A549 (cell line): ENCODE data around the gene PLSCR2. TPM values are rescaled to one million over a fixed set of nuclear protein-coding genes. Genes with fewer than 3 reads are reported as not detected.

ENCODE experiments used
- ATAC-seq, 2 experiments: fragments of 200-7000 bp in 1 of 2; fragments of >200 bp in 1 of 2; cut with Nextera tagmentation in 1 of 2; cut with Tn5 transposase in 1 of 2; 3 replicates each; pipeline versions ENCODE4 v1.8.0 to v1.9.1; 2018 to 2020; ENCODE audit warnings: mild to moderate bottlenecking in 1 of 2, moderate library complexity in 1 of 2
- CTCF ChIA-PET: fragments of 300-600 bp; sonication (Branson Sonifier 250); formaldehyde crosslinking; extraction: SDS; loops from one replicate; lab custom pipeline; 2021; ENCODE audit warnings: antibody characterized with exemption, inconsistent platforms; lab: Yijun Ruan, JAX
- POLR2A ChIA-PET: fragments of 350-600 bp; formaldehyde crosslinking; extraction: SDS; loops from one replicate; lab custom pipeline; 2021; ENCODE audit warnings: antibody characterized with exemption, inconsistent platforms; lab: Yijun Ruan, JAX
- DNase-seq, 2 experiments: peaks; one replicate each; pipeline versions ENCODE4 v3.0.0 to v3.0.0-alpha.2; 2011 to 2016; ENCODE audit warnings: low read depth in 1 of 2, low spot score in 1 of 2
- FAIRE-seq: peaks from 2 replicates; lab custom pipeline; 2011; peaks lifted over from hg19 to GRCh38; lab: Jason Lieb, UNC
- H3K27ac ChIP-seq, 2 experiments: fragments of >200 bp; sonication (Bioruptor Twin); formaldehyde crosslinking; 3 replicates each; pipeline ENCODE4 v1.5.1; 2016 to 2017
- H3K4me1 ChIP-seq: fragments of >200 bp; sonication (Bioruptor Twin); formaldehyde crosslinking; 3 replicates; pipeline ENCODE4 v1.6.1; 2016
- H3K4me2 ChIP-seq: fragments of >200 bp; sonication (Bioruptor Twin); formaldehyde crosslinking; 3 replicates; pipeline ENCODE4 v1.6.1; 2016
- H3K4me3 ChIP-seq: fragments of >200 bp; sonication (Bioruptor Twin); formaldehyde crosslinking; 3 replicates; pipeline ENCODE4 v1.5.1; 2016
- H3K9me3 ChIP-seq: fragments of >200 bp; sonication (Bioruptor Twin); formaldehyde crosslinking; 3 replicates; pipeline ENCODE4 v1.6.1; 2016
- BCL3 ChIP-seq: fragments of >200 bp; sonication (Bioruptor Twin); formaldehyde crosslinking; IDR thresholded peaks from 3 replicates; pipeline ENCODE4 v1.6.1; 2016
- CEBPB ChIP-seq, 2 experiments: fragments of >200 bp in 1 of 2; sonication (Bioruptor Twin) in 1 of 2; formaldehyde crosslinking in 1 of 2; IDR thresholded peaks; 2 replicates each; pipeline ENCODE4 v1.6.1; 2012 to 2016
- CHD2 ChIP-seq: fragments of 150-350 bp; IDR thresholded peaks from 2 replicates; pipeline ENCODE4 v1.6.1; 2014; ENCODE audit warnings: low read length; ENCODE audit not compliant: partially characterized antibody
- EHF ChIP-seq: fragments of 250-450 bp; sonication (Bioruptor Pico); IDR thresholded peaks from 2 replicates; pipeline ENCODE4 v1.5.0; 2020; ENCODE audit warnings: mild to moderate bottlenecking
- EHMT2 ChIP-seq: fragments of 200-600 bp; sonication (generic); IDR thresholded peaks from 2 replicates; pipeline ENCODE4 v1.6.1; 2016; ENCODE audit warnings: antibody characterized with exemption, low read depth, mild to moderate bottlenecking, moderate library complexity
- ESRRA ChIP-seq: fragments of 150-350 bp; IDR thresholded peaks from 2 replicates; pipeline ENCODE4 v1.6.1; 2014; ENCODE audit warnings: mild to moderate bottlenecking, low read length, borderline replicate concordance
- GATA3 ChIP-seq: IDR thresholded peaks from 2 replicates; pipeline ENCODE4 v1.6.1; 2012; ENCODE audit warnings: borderline replicate concordance
- HES2 ChIP-seq: fragments of >200 bp; sonication (Bioruptor Twin); formaldehyde crosslinking; IDR thresholded peaks from 2 replicates; pipeline ENCODE4 v1.6.1; 2016
- HEYL ChIP-seq: fragments of 250-450 bp; sonication (Bioruptor Pico); IDR thresholded peaks from 2 replicates; pipeline ENCODE4 v1.8.0; 2021; ENCODE audit warnings: mild to moderate bottlenecking, moderate library complexity
- HMGXB4 ChIP-seq: fragments of 250-450 bp; sonication (Bioruptor Pico); IDR thresholded peaks from 2 replicates; pipeline ENCODE4 v1.5.0; 2021; ENCODE audit warnings: mild to moderate bottlenecking, moderate library complexity, borderline replicate concordance
- HOXA7 ChIP-seq: fragments of 250-450 bp; sonication (Bioruptor Pico); IDR thresholded peaks from 2 replicates; pipeline ENCODE4 v1.5.0; 2020; ENCODE audit warnings: mild to moderate bottlenecking, moderate library complexity
- HOXB13 ChIP-seq: fragments of 250-450 bp; sonication (Bioruptor Pico); IDR thresholded peaks from 2 replicates; pipeline ENCODE4 v1.5.0; 2020; ENCODE audit warnings: low read depth, mild to moderate bottlenecking, moderate library complexity
- HOXB5 ChIP-seq: fragments of 250-450 bp; sonication (Bioruptor Pico); IDR thresholded peaks from 2 replicates; pipeline ENCODE4 v1.5.0; 2020; ENCODE audit warnings: mild to moderate bottlenecking, moderate library complexity
- JUN ChIP-seq, 2 experiments: fragments of >200 bp; sonication (Bioruptor Twin); formaldehyde crosslinking; IDR thresholded peaks; 2 replicates in 1 of 2; 3 replicates in 1 of 2; pipeline ENCODE4 v1.6.1; 2016 to 2017
- JUNB ChIP-seq: fragments of >200 bp; sonication (Bioruptor Twin); formaldehyde crosslinking; IDR thresholded peaks from 2 replicates; pipeline ENCODE4 v1.6.1; 2016
- KDM1A ChIP-seq: fragments of 200-600 bp; sonication (generic); IDR thresholded peaks from 2 replicates; pipeline ENCODE4 v1.6.1; 2016; ENCODE audit warnings: low read depth, mild to moderate bottlenecking
- MAFK ChIP-seq: fragments of 450-650 bp; IDR thresholded peaks from 2 replicates; pipeline ENCODE4 v1.6.1; 2014; ENCODE audit not compliant: partially characterized antibody
- MYC ChIP-seq: IDR thresholded peaks from 2 replicates; pipeline ENCODE4 v1.6.1; 2012; ENCODE audit warnings: mild to moderate bottlenecking, inconsistent platforms, low read length, improper control_type of control experiment, borderline replicate concordance
- NPAS2 ChIP-seq: fragments of 250-450 bp; sonication (Bioruptor Pico); IDR thresholded peaks from 2 replicates; pipeline ENCODE4 v1.8.0; 2022; ENCODE audit warnings: mild to moderate bottlenecking, moderate library complexity, borderline replicate concordance
- PBX3 ChIP-seq: IDR thresholded peaks from 2 replicates; pipeline ENCODE4 v1.6.1; 2012
- PHF8 ChIP-seq: fragments of 200-600 bp; sonication (generic); IDR thresholded peaks from 2 replicates; pipeline ENCODE4 v1.6.1; 2016; ENCODE audit warnings: low read depth, mild to moderate bottlenecking, antibody characterized with exemption, moderate library complexity, borderline replicate concordance
- POLR2AphosphoS2 ChIP-seq: conservative IDR thresholded peaks from 2 replicates; pipeline ENCODE4 v1.6.1; 2012; ENCODE audit warnings: low read length, improper control_type of control experiment, inconsistent platforms
- RAD21 ChIP-seq, 2 experiments: fragments of >200 bp in 1 of 2; sonication (Bioruptor Twin) in 1 of 2; formaldehyde crosslinking in 1 of 2; IDR thresholded peaks in 1 of 2; conservative IDR thresholded peaks in 1 of 2; 2 replicates in 1 of 2; 3 replicates in 1 of 2; pipeline ENCODE4 v1.6.1; 2012 to 2018; ENCODE audit warnings: inconsistent platforms in 1 of 2
- SREBF2 ChIP-seq: fragments of 450-650 bp; IDR thresholded peaks from 2 replicates; pipeline ENCODE4 v1.6.1; 2014; ENCODE audit warnings: mild to moderate bottlenecking, moderate library complexity
- TFCP2L1 ChIP-seq: fragments of 250-450 bp; sonication (Bioruptor Pico); IDR thresholded peaks from 2 replicates; pipeline ENCODE4 v1.5.0; 2021; ENCODE audit warnings: mild to moderate bottlenecking
- ZNF302 ChIP-seq: fragments of 250-450 bp; sonication (Bioruptor Pico); IDR thresholded peaks from 2 replicates; pipeline ENCODE4 v1.9.0; 2021; ENCODE audit warnings: inconsistent platforms, mild to moderate bottlenecking, moderate library complexity
- ZSCAN20 ChIP-seq: fragments of 250-450 bp; sonication (Bioruptor Pico); IDR thresholded peaks from 2 replicates; pipeline ENCODE4 v1.8.0; 2022; ENCODE audit warnings: mild to moderate bottlenecking, moderate library complexity
- WGBS: methylation state at CpG from one replicate; pipeline ENCODE4 v1.1.6; 2017; ENCODE audit errors: missing lambda C conversion rate; 5-methylcytosine and 5-hydroxymethylcytosine counted together
- polyA plus RNA-seq, 4 experiments: library from polyadenylated mRNA; depleted of rRNA in 3 of 4; stranded (reverse); fragments of >200 nt; fragmentation: RNase III in 1 of 4; extraction: RNeasy Plus Mini Kit Qiagen cat#74134 plus additional on column Dnase treatment in 1 of 4; gene quantifications; 2 replicates in 3 of 4; 3 replicates in 1 of 4; pipeline ENCODE4 v1.2.3, GENCODE V29; 2011 to 2017

Gene PLSCR2
- polyA plus RNA-seq, 2 of the 4 experiments (the other 2 are of a cell fraction): 0.10 TPM; not detected in 1

GRCh38 chr3:146395164-146395563, 74.2 kb downstream of the PLSCR2 start:
- DNase-seq (no peak), ATAC-seq (no peak)
- H3K9me3 ChIP-seq: no peaks in the 10 kb centered on the region
- H3K4me2 ChIP-seq: no peak overlapping the region
- no peak overlapping the region for H3K27ac ChIP-seq
- H3K4me3 ChIP-seq: no peak overlapping the region
- TF ChIP-seq CEBPB (IDR thresholded peaks at IDR 0.05) (peak in 1 of 2 experiments; percentile 65; a peak in 2 of 4 replicates), KDM1A (no peak)
- TF ChIP-seq, all 56 proteins: peak for 1
- FAIRE-seq: no peak
- WGBS: 83% methylated on average over 2 of the region's 2 CpGs
- CTCF ChIA-PET: no interaction called here
- no peaks in the 10 kb centered on the region for H3K4me1 ChIP-seq
- POLR2A ChIA-PET: no interaction called here

- ATAC-seq (no peak; a peak in 1 of 6 replicates), DNase-seq (peak in 1 of 2 experiments; percentile 21), FAIRE-seq (no peak)
- no peaks in the 10 kb centered on the region for H3K9me3 ChIP-seq
- TF ChIP-seq CHD2 (no peak), JUN (IDR thresholded peaks at IDR 0.05) (no peak), SREBF2 (no peak), PHF8 (no peak), MAFK (no peak), JUNB (no peak), ESRRA (no peak), HEYL (CRISPR knock-in tag) (no peak), HOXA7 (no peak), HES2 (no peak), ZSCAN20 (CRISPR knock-in tag) (no peak), TFCP2L1 (CRISPR knock-in tag) (no peak), ZNF302 (CRISPR knock-in tag) (no peak), BCL3 (no peak)
- no peak overlapping the region for H3K4me3 ChIP-seq
- CTCF ChIA-PET: interaction anchor here (1.0 to 1.6 kb wide), 2 partner anchors 64 to 187 kb away, joined by 3 to 5 read pairs; no protein-coding TSS in a partner anchor
- peaks cover 16% of the 10 kb centered on the region for H3K4me1 ChIP-seq
- POLR2A ChIA-PET: no interaction called here
- no peak overlapping the region for H3K27ac ChIP-seq
- H3K4me2 ChIP-seq: no peak overlapping the region
Observed at GRCh38 chr3:146390957-146391356, 78.4 kb downstream of the PLSCR2 start.

GRCh38 chr3:146390006-146390772, 79.2 kb downstream of the PLSCR2 start:
- Histone ChIP-seq H3K4me3 (no peak overlapping the region), H3K27ac (no peak overlapping the region)
- no peak for ATAC-seq
- POLR2A ChIA-PET: no interaction called here
- TF ChIP-seq HMGXB4 (CRISPR knock-in tag): no peak
- TF ChIP-seq HOXB13 (CRISPR knock-in tag): no peak
- TF ChIP-seq EHF (CRISPR knock-in tag): no peak
- TF ChIP-seq PBX3: no peak
- no peak for TF ChIP-seq NPAS2 (CRISPR knock-in tag)
- TF ChIP-seq HES2: no peak
- TF ChIP-seq EHMT2: no peak
- TF ChIP-seq BCL3: no peak
- TF ChIP-seq HOXB5 (CRISPR knock-in tag): no peak
- TF ChIP-seq JUNB: no peak
- no peak for TF ChIP-seq MYC
- TF ChIP-seq GATA3: no peak
- TF ChIP-seq KDM1A: no peak
- TF ChIP-seq RAD21 (conservative IDR thresholded peaks at IDR 0.05 in 1 of 2, IDR thresholded peaks at IDR 0.05 in 1 of 2): no peak
- no peak for TF ChIP-seq POLR2AphosphoS2
- TF ChIP-seq, all 56 proteins: peak for 0
- CTCF ChIA-PET: interaction anchor here (1.0 to 1.6 kb wide), 2 partner anchors 63 to 188 kb away, joined by 3 to 5 read pairs; no protein-coding TSS in a partner anchor
- Histone ChIP-seq H3K9me3 (no peaks in the 10 kb centered on the region), H3K4me2 (no peak overlapping the region), H3K4me1 (peaks cover 16% of the 10 kb centered on the region)
- FAIRE-seq (no peak), DNase-seq (no peak)
- WGBS: 68% methylated on average over 2 of the region's 2 CpGs
